Measurements from ENCODE around the gene CACNA1C. TPM values are rescaled to one million over a fixed set of nuclear protein-coding genes. Genes with fewer than 3 reads are reported as not detected.

The CACNA1C gene
- total RNA-seq, 1 experiment from 2014 or later, result 1.1 TPM

GRCh38 chr12:2019126-2019525 is 33.7 kb upstream of the CACNA1C start:
- no peak overlapping the region for H3K14ac ChIP-seq (ENCODE audit: insufficient read depth, low read length)
- no peak overlapping the region for H3K27ac ChIP-seq (ENCODE audit: insufficient read length, low read depth, low read length)
- H2BK12ac ChIP-seq (ENCODE audit: insufficient read length, low read depth, low read length), result no peak overlapping the region
- H3K56ac ChIP-seq (ENCODE audit: insufficient read length, low read depth, low read length), result no peak overlapping the region
- no peak overlapping the region for H2AFZ ChIP-seq (ENCODE audit: low read length)
- H3K23me2 ChIP-seq (ENCODE audit: insufficient read length, low read depth, low read length, poor library complexity, severe bottlenecking), result no peaks in the 10 kb centered on the region
- no peaks in the 10 kb centered on the region for H3K9me3 ChIP-seq (ENCODE audit: control insufficient read depth, low read depth, low read length)
- H3K4me2 ChIP-seq (ENCODE audit: insufficient read depth, insufficient read length, low read length), result no peak overlapping the region
- no peak for TF ChIP-seq CTCF (conservative IDR thresholded peaks at IDR 0.05)
- H4K8ac ChIP-seq (replicated peaks; ENCODE audit: insufficient read length, low read depth, low read length), result no peak overlapping the region
- DNase-seq, result no peak
- Mint-ChIP-seq H3K36me3 (ENCODE audit: insufficient read depth in 1 of 3, low read depth in 3 of 3) (no peaks in the 10 kb centered on the region), H3K27me3 (ENCODE audit: low read depth) (peaks cover 3% of the 10 kb centered on the region; the same call in 1 of the 2 replicates), H3K9me3 (no peaks in the 10 kb centered on the region), H3K4me1 (peaks cover 16 to 19% of the 10 kb centered on the region in 2 experiments), H3K4me3 (no peak overlapping the region), H3K27ac (no peak overlapping the region)
- no peak overlapping the region for H4K5ac ChIP-seq (ENCODE audit: insufficient read length, low read depth, low read length)
- no peaks in the 10 kb centered on the region; the same call in 1 of the 2 replicates for H3K4me1 ChIP-seq (ENCODE audit: insufficient read depth, low read length)
- no peak overlapping the region for H2BK20ac ChIP-seq (ENCODE audit: low read depth, low read length, poor library complexity, severe bottlenecking)
- H3K4ac ChIP-seq (ENCODE audit: low read depth, low read length), result no peak overlapping the region
- no peaks in the 10 kb centered on the region for H4K20me1 ChIP-seq (ENCODE audit: control insufficient read depth, insufficient read depth, insufficient read length)
- H2AK5ac ChIP-seq (ENCODE audit: insufficient read length, low read length), result no peak overlapping the region
- H3K27me3 ChIP-seq (ENCODE audit: insufficient read depth, low read length), result no peaks in the 10 kb centered on the region
- H2BK15ac ChIP-seq (ENCODE audit: low read depth, low read length), result no peak overlapping the region
- H3K18ac ChIP-seq (ENCODE audit: insufficient read length, low read depth, low read length), result no peak overlapping the region
- no peak overlapping the region for H2BK5ac ChIP-seq (ENCODE audit: insufficient read length, low read length)
- no peak overlapping the region for H3K9ac ChIP-seq (ENCODE audit: extremely low read depth, insufficient read length, low read length)
- H3T11ph ChIP-seq (ENCODE audit: low read length), result no peak overlapping the region
- no peak overlapping the region for H2BK120ac ChIP-seq (ENCODE audit: low read depth, low read length, poor library complexity, severe bottlenecking)
- no peaks in the 10 kb centered on the region for H3K79me2 ChIP-seq (ENCODE audit: insufficient read depth, low read length)
- no peak overlapping the region for H4K91ac ChIP-seq (ENCODE audit: insufficient read length, low read depth, low read length)
- no peaks in the 10 kb centered on the region for H3K79me1 ChIP-seq (ENCODE audit: insufficient read depth, low read depth, low read length, poor library complexity, severe bottlenecking)
- no peak overlapping the region for H3K23ac ChIP-seq (ENCODE audit: insufficient read length, low read depth, low read length)
- no CpG with 5 or more reads among the region's 2 CpGs for WGBS (ENCODE audit: extremely low coverage, insufficient read length, low lambda C conversion rate)

Measured in H9 (cell line).